Central memory CD4-positive, alpha-beta T cell (primary cell): Measurements from ENCODE around the gene CPLX1.

Experiments used
- DNase-seq: peaks from one replicate; pipeline ENCODE4 v3.0.0; 2022

CPLX1 gene

DNA sequence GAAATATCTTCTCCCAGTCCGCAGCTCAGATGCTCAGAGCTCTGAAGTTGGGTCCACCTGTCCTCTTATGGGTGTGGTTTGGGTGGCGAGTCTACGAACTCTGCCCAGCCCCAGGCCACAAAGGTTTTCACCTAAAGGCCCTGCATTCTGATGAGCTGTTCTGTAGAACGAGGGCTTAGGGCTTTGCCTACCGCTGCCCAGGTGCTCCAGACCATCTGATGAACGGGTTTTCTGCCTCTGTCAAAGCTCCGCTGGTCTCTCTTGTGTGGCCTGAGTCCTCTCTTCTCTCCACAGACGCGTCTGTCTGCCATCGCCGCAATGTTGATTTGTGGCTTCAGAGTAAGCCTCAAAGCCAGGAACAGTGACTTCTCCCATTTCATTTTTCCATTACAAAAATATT is 28.4 kb upstream of the CPLX1 start:
- DNase-seq = no peak

DNA sequence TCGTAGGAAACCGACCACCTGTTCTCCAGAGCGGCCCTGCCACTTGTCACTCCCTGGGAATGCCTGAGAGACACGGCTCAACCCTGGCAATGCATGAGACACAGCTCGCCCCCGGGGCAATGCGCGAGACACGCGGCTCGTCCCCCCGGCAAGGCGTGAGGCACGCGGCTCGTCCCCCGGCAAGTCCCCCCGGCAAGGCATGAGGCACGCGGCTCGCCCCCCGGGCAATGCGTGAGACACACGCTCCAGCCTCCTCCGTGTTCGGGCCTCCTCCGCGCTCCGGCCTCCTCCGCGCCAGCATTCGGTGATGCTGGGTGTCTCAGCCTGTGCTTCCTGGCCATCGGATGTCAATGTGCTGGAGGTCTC is 27.5 kb upstream of the CPLX1 start:
- DNase-seq = no peak

DNA sequence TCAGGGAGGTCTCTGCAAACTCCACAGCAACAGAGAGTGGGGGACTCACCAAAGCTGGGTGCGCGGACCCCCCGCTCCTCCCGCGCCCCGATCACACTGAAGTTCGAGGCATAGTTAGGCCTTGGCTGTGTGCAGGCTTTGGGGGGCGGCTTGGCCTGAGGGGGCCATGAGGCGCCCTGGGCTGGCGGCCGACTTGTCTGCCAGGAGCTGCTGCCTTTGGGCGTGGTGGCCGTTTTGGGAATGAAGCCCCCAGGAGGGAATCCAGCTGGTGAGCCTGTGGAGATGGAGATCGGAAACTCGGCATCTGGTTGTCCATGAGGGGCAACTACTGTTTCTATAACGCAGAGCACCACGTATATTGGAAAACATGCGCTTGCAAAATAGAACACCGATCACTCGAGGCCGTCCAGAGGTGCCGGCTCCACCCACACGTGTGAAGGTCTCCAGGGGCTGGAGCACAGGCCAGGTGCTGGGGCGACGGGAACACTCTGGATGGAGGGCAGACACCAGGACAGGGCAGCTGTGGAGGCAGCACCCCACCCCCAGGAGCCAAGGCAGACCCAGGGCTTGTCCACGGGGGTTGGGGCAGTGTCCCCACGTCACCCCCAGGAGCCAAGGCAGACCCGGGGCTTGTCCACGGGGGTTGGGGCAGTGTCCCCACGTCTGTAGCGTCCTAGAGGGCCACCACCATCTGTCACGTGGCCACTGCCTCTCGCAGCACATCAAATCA is 25.9 kb upstream of the CPLX1 start:
- DNase-seq = no peak

DNA sequence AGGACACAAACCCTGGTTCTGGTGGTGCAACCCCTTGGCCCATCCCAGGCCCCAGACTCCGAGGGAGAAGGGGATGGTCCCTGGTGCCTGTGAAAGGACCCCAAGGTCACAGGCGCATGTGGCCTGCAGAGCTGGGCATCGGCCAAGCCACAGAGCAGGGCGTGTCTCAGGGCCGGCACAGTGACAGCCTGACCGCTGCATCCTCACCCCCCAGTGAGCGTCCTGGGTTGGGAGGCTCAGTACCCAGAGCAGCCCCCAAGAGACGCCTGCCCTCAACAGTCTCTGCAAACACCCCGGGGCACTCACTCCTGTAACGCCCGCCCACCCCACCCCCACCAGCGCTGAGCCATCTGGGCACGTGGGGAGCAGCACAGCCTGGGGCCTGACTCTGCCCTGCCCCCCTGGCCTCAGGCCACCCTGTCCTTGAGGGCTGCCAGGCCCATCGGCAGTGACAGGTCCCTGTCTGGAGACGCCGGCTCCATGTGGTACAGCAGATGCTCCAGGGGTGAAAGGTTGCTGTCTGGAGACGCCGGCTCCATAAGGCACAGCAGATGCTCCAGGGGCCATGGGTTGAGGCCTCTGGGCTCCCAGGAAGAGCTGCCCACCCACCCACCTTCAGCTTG is 24.5 kb upstream of the CPLX1 start:
- DNase-seq = no peak

DNA sequence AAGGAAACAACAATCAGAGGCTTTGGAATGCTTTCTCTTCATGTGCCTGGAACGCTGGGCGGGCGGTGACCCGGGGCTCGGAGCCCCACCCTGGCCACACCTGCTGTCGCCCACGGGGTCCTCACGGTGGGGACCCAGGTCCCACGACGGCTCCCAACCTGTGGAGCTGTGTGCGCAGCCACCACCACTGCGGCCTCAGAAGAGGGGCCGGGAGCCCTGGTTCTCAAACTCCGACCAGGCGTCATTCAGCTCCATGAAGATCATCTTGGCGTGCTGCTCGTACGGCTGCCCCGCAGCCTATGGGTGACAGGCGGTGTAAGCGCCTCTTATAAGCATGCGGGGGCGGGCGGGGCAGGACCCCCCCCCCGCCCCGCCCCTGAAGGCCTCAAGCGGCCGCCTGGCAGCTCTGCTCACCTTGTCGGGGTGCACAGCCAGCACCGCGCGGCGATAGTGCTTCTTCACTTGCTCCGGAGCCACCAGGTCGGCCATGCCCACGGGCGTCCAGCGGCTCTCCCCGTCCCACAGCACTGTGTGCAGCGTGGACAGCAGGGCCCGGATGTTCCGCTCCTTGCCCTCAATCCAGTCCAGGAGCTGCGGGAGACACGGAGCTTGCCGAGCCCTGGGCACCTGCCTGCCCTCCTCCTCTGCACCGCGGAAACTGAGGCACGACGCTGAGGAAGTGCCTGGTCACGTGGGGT is 23.7 kb upstream of the CPLX1 start:
- DNase-seq = no peak

DNA sequence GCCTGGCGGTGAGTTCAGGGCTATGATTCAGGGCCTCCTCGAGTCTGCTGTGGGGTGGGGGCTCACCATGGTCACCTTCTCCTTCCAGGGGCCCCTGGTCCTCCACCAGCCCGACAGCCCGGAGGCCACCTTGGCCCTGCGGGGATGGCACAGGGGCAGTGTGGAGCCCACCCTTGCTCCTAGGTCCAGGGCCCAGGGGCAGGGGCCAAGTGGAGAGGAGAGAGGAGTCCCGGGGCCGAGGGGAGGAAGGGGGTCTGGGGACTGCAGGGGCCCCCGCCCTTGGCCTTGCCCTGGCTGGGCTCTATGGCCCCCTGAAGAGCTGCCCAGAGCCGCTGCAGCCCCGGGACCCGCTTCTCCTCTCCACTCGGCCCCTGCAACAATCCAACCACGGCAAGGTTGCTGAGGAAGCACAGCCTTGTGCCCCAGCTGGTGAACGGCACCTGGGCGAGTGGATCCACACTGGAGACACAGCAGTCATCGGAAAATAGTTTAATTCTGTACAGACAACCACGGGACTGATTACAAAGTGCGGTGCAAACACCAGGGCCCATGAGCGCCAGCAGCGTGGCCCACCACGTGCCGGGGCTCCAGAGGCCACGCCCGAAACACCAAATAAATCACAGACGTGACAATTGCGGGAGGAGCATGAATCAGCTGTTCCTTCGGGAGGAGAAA is 23.0 kb upstream of the CPLX1 start:
- DNase-seq = no peak

DNA sequence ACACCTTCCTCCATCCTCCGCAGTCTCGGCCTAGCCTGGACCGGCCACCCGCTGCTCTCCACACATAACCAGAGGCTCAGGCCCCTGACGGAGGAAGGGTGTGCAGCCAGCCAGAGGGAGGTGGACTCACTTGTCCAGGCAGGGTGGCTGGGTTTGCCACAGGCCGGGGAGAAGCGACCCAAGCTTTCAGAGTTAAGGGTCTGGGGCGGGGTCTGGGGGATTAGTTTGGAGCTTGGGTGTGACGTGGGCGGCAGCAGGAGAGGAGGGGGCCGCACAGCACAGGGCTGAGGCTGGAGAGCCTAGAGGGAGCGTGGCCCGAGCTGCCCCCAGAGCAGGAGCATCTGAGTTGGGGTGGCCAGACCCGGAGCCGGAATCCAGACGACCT is 22.4 kb upstream of the CPLX1 start:
- no peak for DNase-seq

DNA sequence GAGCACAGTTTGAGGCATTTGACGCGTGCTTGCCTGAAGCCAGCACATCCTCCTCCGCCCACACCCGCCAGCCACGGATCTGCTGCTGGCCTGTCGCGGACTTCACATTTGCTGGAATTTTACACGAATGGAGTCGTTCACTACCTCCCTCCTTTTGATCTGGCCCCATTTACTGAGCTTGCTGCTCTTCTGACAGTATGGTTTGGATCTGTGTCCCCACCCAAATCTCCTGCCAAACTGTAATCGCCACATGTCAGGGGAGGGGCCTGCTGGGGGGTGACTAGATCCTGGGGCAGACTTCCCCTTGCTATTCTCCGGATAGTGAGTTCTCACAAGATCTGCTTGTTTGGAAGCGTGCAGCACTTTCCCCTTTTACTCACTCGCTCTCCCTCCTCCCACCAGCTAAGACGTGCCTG is 19.9 kb upstream of the CPLX1 start:
- no peak for DNase-seq

DNA sequence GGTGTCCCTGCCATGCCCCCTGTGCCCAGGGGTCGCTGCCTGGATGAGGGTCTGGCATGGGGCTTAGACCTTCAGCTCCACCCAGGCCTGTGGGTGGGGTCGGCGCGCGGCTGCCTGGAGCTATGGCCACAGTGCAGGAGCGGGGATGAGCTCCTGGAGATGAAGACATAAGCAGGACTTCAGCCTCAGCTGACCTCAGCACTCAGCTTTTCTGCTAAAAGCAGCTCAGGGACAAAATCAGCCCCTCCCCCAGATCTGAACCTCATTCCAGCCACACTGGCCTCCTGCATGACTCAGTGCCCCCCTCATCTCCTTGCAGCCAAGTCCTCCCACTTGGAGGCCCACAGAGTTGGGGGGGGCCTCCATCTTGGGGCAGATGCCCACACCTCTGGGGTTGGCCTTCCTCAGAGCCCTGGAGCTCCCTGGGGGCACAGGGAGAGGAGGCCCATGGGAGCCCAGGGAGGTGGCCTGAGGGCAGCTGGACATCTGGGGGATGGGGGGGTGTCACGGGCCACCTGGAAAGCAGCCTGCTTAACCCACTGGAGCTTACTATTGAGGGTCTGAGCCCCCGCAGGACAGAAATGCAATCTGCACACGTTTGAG is 19.4 kb upstream of the CPLX1 start:
- no peak for DNase-seq

DNA sequence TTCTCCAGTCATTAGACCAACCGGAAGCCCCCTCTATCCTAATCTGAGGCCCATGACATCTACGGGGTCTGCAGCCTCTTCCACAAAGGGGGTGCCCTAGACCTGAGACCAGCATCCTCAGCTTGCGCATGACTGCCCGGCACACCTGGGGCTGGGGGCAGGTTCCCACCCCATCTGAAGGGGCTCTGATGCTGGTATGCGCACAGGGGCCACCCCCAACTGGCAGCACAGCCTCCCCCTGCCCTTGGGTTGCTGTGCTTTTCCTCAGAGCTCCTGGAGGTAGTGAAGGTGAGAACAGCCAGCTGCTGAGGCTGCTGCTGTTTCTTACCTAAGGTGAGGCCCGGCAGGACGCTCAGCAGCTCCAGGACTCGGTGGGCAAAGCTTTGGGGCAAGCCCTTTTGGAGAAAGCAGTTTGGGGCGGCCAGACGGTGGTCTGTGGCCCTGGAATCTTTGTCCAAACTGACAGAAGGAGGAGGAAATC is 18.9 kb upstream of the CPLX1 start:
- DNase-seq = no peak

DNA sequence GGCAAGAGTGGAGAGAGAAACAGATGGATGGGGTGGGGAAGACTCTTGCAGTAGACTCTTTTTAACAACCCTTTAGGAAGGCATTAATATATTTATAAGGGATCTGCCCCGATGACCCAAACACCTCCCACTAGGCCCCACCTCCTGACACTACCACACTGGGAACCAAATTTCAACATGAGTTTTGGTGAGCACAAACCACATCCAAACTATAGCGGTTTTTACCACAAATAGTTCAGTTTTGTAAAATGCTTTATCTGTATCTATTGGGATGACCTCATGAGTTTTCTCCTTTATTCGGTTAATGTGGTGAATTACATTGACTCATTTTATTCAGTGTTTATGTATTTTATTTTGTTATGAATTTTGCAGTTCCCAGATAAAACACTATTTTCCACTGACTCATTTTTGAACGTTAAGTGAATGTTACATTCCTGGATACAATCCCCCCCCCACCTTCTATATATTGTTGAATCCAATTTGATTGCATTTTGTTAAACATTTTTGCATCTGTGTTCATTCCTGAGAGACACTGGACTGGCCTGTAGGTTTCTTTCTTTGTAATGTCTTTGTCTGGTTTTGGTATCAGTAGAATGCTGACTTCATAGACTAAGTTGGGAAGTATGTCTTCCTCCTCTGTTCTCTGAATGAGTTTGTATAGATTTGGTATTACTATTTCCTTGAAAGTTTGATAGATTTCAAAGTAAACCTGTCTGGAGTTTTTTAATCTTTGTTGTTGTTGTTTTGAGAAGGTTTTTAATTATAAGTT is 13.9 kb upstream of the CPLX1 start:
- no peak for DNase-seq

DNA sequence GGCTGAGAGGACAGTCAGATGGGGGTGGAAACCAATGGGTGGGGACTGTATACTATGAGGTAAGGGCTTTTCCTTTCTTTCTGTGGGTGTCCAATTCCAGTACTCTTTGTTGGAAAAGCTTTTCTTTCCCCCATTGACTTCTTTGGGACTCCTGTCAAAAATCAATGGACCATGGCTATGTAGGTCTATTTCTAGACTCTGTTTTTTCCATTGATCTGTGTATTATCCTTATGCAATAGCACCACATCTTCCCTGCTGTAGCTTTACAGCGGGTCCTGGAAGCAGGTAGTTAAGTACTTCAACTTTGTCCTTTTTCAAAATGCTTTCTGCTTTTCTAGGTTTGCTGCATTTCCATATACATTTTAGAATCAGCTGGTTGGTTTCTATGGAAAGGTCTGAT is 11.8 kb upstream of the CPLX1 start:
- DNase-seq = no peak

DNA sequence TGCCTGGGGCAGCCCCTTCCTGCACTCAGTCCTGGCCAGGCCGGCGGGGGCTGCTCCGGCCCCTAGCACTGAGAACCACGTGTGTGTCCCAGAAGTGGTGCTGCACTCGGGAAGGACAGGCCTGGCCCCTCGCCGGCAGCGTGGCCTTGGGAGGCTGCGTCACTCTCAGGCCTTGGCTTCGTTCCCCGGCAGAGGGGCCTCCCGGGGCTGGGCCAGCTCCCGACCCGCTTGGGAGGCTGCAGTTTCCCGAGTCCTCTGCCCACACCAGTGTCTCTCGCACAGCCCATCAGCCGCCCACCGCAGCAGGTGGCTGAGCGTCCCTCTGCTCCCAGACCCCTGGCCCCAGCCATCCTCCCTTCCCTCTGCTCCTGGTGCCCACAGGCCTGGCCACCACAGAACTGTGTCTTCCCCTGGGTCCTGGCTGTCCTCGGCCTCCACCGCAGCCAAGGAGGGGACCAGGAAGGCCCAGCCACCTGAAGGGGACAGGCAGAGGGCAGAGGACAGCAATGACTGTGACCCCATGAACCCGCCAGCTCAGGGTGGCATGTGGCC is 10.9 kb upstream of the CPLX1 start:
- DNase-seq = no peak

DNA sequence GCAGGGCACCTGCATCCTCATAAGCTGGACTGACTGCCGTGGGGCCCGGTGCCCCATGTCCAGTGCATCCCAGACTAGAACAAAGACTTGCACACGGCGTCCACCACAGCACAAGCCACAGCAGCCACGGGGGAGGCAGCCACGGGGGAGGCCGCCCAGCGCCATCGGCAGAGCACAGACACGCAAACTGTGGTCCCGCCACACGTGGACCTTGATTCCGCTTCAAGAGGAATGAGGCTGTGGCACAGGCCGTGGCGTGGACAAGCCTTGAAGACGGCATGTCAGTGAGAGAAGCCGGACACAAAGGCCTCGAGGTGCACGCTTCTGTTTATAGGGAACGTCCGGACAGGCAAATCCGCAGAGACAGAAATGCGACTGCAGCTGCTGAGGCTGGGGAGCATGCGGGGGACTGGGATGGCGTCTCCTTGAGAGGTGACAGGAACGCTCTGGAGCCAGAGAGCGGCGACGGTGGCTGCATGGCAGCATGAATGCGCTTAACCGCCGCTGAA is 10.1 kb upstream of the CPLX1 start:
- no peak for DNase-seq

DNA sequence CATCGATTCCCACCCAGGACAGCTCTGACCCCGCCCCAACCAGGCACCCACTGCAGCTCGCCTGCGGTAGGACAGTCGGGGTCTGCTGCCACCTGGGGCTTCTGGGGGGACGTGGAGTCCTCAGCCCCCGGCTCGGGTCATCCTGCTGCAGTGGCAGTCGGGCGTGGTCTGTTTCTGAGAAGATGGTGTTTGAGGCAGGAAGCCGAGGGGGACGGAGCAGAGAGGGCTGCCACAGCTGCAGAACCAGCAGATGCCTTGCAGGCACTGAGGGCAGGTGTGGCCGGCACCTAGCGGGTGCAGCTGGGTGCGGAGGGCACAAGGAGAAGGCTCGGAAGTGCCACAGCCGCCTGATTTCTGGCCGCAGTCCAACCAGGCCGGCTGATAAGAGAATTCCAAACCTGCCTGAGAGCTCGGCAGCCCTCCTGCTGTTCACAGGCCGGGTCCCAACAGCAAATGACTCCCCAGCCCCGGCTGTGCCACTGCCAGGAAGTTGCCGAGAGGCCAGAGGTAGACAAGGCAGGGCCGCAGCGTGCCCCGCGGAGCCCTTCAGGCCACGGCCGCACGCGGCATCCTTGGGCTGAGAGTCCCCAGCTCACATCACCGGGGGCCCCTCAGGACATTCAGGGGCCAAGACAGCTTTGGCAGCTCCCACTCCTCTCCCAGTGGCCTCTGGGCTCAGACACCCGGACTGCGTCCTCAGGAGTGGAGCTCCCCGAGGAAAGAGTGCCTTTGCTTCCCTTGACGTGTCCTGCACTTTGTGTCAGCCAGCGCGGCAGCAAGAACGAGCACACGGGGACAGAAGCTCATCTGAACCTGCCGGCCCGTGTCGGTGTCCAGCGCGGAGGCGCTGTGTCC is 9.4 kb upstream of the CPLX1 start:
- no peak for DNase-seq

DNA sequence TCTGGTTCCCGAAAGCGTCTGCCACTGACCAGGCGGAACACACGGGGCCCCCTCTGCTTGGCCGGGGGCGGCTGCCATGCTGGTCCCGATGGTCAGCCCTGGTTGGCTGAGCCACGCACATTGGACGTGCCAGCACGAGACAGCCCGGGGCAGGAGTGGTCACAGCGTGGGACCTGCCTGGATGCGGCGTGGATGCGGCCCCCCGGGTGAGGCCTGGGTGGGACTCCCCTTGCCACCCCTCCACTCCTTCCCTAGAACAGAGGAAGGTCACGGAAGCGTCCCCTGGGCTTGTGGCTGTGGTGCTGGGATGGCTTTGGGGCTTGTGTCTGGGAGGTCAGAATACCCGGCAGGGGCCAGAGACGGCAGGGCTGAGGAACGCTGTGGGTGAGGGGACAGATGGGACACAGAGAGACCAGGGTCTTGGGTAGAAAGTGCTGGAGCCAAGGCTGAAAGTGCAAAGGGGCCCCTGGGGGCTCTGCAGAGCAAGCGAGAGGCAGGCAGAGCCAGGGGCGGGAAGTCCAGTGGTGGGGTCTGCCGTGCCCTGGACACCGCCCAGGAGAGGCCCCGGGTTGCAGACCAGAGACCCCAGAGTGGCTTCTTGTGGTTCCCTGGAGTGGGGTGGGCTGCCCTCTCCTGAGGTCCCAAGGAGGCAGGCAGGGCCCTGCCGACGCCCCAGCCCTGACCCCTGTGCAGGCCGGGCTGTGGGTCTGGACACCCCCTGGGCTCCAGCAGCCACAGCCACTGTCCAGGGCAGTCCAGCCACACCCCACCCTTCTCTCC is 8.6 kb upstream of the CPLX1 start:
- no peak for DNase-seq

DNA sequence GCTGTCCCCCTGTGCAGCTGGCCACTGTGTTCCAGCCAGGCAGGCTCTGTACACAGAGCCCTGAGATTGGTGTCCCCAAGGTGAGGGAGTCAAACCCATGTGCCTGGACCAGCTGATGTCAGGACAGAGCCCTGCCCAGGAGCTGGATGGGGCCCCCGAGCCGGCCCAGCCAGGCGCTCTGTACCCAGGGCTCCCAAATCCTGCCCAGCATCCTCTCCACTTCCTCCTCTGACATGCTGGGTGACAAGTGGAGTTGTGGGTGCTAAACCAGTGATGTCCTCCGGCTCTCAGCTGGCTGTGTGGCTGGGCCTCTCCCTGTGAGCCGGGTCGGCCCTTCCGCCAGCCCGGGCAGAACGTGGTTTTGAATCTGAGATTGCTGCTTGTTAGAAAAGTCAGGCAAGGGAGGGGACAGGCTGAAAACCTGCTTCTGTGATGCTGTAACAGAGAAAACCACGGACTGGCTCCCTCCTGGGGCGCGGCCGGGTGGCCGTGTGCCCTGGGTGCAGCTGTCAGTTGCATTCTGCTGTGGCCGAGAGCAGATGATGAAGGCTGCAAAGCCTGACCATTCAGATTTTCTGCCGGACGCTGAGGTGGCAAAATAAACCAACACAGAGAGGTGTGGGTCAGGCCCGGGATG is 7.9 kb upstream of the CPLX1 start:
- no peak for DNase-seq

DNA sequence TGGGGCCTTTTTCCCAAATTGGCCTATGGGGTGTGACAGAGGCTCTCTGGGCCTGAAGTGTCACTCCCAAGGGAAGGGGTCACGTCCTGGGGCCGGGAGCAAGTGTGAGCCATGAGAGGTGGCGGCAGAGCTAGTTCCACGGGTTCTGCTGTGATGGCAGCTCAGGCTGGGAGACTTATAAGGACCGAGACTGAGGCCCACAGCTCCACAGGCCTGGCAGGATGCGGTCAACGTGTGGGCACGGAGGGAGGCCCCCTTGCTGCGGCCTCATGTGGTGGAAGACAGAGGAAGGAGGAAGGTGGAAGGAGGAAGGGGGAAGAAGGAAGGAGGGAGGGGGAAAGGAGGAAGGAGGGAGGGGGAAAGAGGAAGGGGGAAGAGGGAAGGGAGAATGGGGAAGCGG is 7.2 kb upstream of the CPLX1 start:
- DNase-seq = no peak

DNA sequence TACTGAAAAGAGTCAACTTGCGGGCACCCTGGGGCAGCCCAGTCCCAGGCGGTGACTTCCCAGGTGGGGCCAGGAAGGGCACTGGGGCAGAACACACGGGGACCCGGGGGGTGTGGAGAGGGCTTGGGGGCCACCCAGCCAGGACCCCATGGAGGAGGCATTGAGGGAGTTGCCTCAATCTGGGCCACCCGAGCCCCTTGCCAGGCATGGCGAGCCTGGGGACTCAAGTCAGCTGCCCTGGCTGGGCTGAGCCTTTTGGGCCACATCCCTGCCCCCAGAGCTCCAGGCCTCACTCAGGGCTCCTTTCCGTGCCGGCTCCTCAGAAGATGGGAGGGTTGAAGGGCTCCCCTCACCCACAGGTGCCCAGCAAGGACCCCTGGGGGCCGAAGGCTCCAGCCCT is 6.6 kb upstream of the CPLX1 start:
- no peak for DNase-seq

DNA sequence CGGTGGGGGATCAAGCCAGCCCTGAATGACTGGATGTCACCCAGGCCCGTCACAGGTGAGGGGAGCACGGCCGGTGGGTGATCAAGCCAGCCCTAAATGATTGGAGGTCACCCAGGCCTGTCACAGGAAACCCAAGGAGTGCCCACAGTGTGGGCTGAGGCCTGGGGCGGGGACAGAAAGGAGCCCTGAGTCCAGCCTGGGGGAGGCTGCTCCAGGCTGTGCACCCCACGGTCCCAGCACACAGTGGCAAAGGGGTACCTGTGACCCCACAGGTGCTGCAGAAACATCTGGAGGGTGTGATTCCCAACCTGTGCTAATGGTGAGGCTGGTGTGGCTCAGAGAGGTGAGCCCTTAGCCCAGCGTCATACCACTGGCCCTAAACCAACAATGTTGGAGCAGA is 6.2 kb upstream of the CPLX1 start:
- no peak for DNase-seq
